Measurements from ENCODE around the gene JKAMP.

Gene JKAMP

DNA sequence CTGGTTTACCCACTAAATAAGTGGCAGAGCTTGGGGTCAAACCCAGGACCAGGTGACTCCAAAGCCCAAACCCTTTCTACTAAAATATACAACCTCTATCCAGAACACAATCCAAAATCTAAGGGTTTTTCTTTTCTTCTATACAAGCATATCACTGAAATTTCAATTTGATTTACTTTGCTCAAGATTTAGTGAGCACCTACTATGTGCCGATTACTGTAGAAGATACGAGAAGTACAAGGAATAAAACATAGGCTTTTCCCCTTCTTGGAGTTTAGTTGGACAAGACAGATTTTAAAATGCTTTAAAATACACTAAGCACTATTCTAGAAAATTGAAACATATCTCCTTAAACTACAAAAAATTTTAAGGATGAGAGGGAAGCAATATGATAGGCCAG lies 2.9 kb upstream of the JKAMP start:
- TF ChIP-seq CTCF (conservative IDR thresholded peaks at IDR 0.05; ENCODE audit: low read depth, low read length) = no peak
- peak overlapping the region; percentile 91 for H3K4me3 ChIP-seq (ENCODE audit: low read depth, low read length)
- DNase-seq (ENCODE audit: low read depth) = no peak

DNA sequence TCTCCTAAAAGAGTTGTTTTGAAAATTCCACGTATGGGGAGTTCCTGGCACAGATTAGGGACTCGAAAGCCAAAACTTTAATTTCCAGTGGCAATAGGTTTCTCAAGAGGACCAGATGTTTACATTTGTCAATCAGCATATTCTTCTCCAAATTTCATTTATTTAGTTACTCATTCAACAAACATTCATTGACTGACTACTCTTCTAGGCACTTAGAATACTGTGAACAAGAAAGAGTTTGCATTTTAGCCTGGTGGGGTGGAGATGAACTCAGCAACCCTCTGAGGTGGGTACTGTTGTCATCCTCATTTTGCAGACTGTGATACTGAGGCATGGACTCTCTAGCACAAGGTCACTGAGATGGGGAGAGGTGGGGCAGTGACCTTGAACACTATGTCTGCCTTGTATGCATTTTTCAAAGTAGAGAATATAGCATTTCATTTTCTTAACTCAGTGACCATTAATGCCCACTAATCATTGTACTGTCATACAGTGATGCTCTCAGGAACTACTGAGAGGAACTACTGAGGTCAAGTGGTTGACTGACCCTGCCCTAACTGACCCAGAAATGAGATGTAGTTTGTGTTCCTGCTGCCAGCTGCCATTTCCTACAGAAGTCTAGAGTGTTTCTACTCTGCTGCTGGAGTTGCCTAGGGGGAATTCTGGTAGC lies 2.3 kb upstream of the JKAMP start:
- TF ChIP-seq CTCF (conservative IDR thresholded peaks at IDR 0.05; ENCODE audit: low read depth, low read length) = no peak
- peak overlapping the region; percentile 91 for H3K4me3 ChIP-seq (ENCODE audit: low read depth, low read length)
- DNase-seq (ENCODE audit: low read depth) = peak; percentile 60

DNA sequence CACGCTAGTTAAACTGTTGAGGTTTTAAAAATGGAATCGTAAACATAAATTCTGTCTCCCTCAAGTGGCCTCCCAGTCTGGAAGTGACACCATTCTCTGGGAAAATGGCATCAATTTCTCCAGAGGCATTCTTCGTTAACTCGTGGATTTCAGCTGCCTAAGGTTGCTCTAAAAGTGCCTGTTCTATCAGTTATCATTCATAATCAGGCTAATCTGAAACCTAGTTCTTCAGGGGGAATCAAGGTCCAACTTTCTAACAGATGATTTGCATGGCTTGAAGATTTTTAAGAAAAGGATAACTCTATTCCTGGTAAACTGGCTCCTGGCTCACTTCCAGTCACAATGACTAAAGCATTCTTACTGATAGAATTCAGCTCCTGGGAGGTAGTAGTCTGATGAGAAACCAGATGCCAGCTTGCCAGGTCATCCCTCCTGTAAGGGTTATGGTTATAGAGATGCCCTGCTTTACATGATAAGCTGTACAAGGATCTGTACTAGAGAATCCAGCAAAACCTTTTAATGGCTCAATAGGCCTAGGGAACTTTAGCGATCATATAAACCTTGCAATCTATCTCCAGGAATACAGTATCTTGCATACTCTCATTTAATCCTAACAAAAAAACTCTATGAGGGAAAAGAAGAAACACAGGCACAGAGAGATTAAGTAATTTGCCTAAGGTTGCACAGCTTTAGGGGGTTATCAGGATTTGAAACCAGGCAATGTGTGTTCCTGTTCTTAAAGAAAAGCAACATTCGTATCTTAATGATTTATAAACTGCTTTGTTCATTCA lies 1.6 kb upstream of the JKAMP start:
- peak; percentile 86 for DNase-seq (ENCODE audit: low read depth)
- no peak for TF ChIP-seq CTCF (conservative IDR thresholded peaks at IDR 0.05; ENCODE audit: low read depth, low read length)

GRCh38 chr14:59483363-59483762 lies 954 bp upstream of the JKAMP start:
- TF ChIP-seq CTCF (conservative IDR thresholded peaks at IDR 0.05; ENCODE audit: low read depth, low read length) = no peak
- peak; percentile 52 for DNase-seq (ENCODE audit: low read depth)
- peak overlapping the region; percentile 91 for H3K4me3 ChIP-seq (ENCODE audit: low read depth, low read length)

More for the DNA sequence above, 1.6 kb upstream of the JKAMP start:
- H3K4me3 ChIP-seq (ENCODE audit: low read depth, low read length) = peak overlapping the region; percentile 91

DNA sequence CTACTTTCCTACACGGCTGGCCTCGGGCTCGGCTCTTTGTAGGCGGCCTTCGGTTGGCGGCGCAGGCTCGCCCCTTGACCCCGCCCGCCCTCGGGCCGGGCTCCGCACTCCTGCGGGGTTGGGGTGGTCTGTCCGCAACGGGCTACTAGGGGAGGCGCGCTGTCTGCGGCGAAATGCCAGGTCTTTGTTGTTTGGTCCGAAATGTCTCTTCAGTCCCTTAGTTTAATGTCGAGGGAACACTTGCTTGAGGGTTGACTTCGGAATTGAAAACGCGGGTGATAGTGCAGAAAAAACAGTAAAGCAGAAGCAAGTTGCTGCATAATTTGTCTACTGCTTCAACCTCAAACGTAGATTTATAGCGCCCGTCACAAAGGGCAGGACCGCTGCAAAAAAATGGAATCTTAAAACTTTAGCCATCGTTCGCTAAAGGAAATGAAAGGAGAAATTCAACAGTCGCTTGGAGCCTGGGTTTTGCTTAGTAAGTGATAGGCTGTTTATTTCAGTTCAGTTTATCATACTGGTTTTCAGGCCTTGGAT lies 390 bp downstream of the JKAMP start:
- no peak for TF ChIP-seq CTCF (conservative IDR thresholded peaks at IDR 0.05; ENCODE audit: low read depth, low read length)
- DNase-seq (ENCODE audit: low read depth) = peak; percentile 47
- H3K4me3 ChIP-seq (ENCODE audit: low read depth, low read length) = peak overlapping the region; percentile 91

DNA sequence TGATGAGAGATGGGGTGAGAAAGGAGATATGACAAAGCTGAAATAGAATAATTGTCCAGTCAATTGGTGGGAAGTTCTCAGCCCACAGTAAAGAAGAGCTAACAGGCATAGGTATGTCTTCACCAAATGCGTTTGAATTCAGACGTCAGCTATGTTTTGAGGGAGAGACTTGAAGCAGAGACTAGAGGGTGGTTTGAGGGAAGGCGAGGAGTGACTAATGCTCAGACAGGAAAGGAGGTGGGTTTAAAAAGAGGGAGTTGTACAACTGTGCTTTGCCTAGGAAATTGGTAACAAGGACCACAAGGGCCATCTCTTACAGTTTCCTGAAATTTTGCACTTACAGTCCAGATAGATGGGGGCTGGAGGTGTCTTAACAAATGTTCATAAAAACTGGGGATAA lies 6.4 kb downstream of the JKAMP start:
- no peak for DNase-seq (ENCODE audit: low read depth)
- no peak for TF ChIP-seq CTCF (conservative IDR thresholded peaks at IDR 0.05; ENCODE audit: low read depth, low read length)
- H3K4me3 ChIP-seq (ENCODE audit: low read depth, low read length) = no peak overlapping the region

Measured in choroid plexus epithelial cell (primary cell).